ENCODE measurements around the gene BRD3.

The BRD3 gene

DNA sequence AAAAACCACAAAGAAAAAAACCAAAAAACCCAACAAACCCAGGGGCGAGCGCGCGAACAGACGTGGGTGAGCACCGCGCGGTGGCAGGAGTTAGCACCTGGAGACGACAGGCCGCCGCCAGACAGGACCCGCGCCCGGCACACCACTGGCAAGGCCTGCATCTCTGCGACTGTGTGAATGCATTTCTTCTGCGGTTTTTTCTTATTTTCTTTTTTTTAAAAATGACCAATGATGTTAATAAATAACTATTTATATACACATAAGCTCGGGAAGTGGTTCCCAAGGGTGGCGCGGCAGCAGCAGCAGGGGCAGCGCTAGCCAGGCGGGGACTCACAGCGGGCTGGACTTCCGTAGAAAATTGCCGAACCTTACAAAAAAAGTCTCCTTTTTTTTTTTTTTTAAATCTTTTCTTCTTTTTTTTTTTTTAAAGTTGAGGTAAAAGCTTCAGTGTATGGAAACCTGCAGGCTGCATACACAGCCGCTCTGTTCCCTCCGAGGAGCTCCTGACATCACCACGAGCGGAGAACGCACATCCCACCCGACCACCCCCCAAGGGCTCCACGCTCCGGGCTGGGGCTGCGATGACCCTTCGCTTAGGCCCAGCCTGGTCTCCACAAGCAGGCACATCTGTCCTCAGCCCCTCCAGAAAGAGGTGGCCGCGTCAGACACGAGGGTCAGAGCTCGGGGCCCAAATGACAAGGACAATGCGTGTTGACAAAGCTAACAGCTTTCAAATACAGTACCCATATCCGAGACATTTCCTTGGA, 35.2 kb downstream of the BRD3 start:
- no peak for DNase-seq (ENCODE audit: low read depth, low spot score)
- H3K4me3 ChIP-seq (ENCODE audit: low read depth, low read length) = no peak overlapping the region
- TF ChIP-seq, protein P1, sequence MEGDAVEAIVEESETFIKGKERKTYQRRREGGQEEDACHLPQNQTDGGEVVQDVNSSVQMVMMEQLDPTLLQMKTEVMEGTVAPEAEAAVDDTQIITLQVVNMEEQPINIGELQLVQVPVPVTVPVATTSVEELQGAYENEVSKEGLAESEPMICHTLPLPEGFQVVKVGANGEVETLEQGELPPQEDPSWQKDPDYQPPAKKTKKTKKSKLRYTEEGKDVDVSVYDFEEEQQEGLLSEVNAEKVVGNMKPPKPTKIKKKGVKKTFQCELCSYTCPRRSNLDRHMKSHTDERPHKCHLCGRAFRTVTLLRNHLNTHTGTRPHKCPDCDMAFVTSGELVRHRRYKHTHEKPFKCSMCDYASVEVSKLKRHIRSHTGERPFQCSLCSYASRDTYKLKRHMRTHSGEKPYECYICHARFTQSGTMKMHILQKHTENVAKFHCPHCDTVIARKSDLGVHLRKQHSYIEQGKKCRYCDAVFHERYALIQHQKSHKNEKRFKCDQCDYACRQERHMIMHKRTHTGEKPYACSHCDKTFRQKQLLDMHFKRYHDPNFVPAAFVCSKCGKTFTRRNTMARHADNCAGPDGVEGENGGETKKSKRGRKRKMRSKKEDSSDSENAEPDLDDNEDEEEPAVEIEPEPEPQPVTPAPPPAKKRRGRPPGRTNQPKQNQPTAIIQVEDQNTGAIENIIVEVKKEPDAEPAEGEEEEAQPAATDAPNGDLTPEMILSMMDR (IDR thresholded peaks at IDR 0.05; ENCODE audit: low read depth, low read length) = no peak
- in situ Hi-C loops (cut with HindIII; ENCODE audit: low sequenced_read_pairs) = no loop called here

DNA sequence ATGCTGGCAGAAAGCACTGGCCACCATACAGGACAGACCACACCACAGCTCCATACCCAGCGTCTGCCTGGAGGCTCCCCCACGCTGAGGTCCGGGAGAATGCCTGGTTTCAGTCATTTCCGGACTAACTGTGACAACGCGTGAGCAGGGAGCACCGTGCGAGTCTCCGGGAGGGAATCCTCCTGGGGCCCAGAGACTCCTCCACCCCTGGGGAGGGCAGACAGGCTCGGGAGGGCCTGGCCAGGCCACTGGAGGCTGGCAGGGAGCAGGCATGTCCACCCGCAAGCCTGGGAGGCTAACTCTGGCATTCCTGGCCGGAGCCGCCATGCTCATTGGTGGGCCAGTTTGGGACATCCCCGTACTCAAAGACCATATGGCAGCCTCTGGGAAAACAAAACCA, 36.0 kb downstream of the BRD3 start:
- in situ Hi-C loops (cut with HindIII; ENCODE audit: low sequenced_read_pairs) = no loop called here

DNA sequence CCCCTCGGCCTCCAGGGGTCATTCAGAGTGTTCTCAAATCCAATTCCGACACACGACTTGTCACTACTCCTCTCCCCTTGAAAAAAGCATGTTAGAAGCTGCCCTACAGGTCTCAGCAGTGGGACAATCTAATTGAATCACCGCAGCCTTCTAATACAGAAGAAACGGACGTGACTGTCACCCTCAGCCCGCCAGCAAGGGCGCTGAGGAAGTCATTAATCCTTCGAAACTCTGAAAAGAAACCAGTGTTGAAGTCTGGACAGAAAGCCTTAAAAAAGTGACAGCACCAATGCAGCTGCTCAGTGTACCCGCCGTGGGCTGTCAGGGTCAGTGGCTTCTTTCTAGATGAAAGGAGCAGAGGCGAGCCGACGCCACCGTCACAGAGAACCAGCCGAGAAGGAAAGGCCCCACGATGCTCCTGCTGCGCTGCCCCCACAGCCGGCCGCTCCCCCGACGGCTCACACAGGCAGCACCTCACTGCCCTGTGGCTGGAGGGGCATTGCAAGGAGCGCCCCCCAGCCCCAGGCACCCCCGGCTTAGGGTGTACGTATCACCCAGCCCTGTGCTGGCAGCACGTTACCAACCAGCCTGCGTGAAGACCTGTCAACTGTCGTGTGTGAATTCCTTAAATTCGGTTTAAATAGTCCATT, 36.9 kb downstream of the BRD3 start:
- in situ Hi-C loops (cut with HindIII; ENCODE audit: low sequenced_read_pairs) = no loop called here
- TF ChIP-seq, protein P1 (IDR thresholded peaks at IDR 0.05; ENCODE audit: low read depth, low read length) = no peak
- DNase-seq (ENCODE audit: low read depth, low spot score) = no peak
- no peak overlapping the region for H3K4me3 ChIP-seq (ENCODE audit: low read depth, low read length)

More for the DNA sequence above, 36.0 kb downstream of the BRD3 start:
- TF ChIP-seq, protein P1 (IDR thresholded peaks at IDR 0.05; ENCODE audit: low read depth, low read length) = no peak
- H3K4me3 ChIP-seq (ENCODE audit: low read depth, low read length) = no peak overlapping the region
- no peak for DNase-seq (ENCODE audit: low read depth, low spot score)

DNA sequence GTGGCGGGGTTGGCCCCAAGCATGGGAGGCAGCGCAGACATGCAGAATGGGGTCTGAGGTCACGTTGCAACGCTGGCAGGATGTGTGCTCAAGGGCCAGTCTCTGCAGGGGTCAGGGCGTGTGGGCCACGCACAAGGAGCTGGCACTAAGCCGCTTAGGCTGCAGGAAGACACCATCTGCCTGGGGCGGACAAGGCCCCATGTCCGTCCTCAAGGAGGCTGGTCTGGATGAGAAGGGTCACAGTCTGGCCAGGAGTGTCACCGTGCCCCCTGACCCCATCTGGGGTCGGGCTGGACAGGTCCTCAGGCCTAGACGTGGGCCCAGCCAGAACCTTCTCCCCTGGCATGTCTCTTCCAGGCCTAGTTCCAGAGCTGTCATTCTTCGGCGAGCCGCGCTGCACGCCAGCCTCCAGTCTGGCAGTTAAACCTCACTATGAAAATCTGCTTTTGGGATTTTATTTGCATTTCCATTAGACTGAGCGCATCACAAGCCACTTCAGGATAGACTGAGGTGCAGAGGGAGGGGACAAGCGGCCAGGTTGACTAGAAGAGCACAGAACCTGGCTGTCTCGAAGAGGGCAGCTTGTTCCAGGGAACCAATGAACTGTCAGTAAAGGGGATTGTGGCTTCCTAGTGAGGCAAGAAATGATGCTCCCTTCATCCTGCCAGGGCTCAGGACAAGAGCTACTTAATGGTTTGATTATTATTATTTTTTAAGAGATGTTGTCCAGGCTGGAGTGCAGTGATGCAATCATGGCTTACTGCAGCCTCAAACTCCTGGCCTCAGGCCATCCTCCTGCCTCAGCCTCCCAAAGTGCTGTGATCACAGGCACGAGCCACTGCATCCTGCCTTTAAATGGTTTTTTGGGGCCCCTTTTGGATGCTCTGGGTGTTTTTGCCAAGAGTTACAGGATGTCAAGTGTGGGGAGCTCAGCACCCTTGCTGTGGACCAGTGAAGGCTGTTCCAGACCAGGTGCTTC, 38.3 kb downstream of the BRD3 start:
- DNase-seq (ENCODE audit: low read depth, low spot score) = no peak
- TF ChIP-seq, protein P1 (IDR thresholded peaks at IDR 0.05; ENCODE audit: low read depth, low read length) = no peak
- H3K4me3 ChIP-seq (ENCODE audit: low read depth, low read length) = no peak overlapping the region
- in situ Hi-C loops (cut with HindIII; ENCODE audit: low sequenced_read_pairs) = no loop called here

DNA sequence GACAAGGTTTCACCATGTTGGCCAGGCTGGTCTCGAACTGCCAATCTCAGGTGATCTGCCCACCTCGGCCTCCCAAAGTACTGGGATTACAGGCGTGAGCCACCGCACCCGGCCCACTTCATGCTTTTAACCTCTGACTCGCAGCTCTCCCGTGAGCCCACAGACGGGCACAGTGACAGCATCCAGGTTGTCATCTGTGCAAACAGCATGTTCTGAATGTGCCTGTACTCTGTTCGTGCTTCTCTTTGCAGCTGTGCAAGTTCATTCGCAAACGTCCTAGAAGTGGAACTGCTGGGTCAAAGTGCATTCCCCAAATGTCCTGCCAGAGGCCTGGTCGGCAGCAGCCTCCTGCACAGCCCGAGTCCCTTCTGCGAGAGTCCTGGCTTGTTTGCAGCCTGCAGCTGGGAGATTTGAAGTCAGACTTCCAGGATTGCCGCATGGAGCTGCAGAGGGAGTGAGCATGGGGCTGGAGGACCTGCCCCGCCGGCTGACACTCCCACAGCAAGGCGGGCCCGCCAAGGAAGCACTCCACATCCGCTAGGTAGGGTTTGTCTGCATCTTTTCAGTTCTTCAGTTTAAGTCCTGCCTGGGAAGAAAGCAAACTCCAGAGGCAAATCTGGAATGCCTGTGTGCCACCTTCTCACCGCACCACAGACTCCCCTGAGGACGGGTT, 39.1 kb downstream of the BRD3 start:
- in situ Hi-C loops (cut with HindIII; ENCODE audit: low sequenced_read_pairs) = no loop called here
- TF ChIP-seq, protein P1 (IDR thresholded peaks at IDR 0.05; ENCODE audit: low read depth, low read length) = no peak
- H3K4me3 ChIP-seq (ENCODE audit: low read depth, low read length) = no peak overlapping the region
- no peak for DNase-seq (ENCODE audit: low read depth, low spot score)

DNA sequence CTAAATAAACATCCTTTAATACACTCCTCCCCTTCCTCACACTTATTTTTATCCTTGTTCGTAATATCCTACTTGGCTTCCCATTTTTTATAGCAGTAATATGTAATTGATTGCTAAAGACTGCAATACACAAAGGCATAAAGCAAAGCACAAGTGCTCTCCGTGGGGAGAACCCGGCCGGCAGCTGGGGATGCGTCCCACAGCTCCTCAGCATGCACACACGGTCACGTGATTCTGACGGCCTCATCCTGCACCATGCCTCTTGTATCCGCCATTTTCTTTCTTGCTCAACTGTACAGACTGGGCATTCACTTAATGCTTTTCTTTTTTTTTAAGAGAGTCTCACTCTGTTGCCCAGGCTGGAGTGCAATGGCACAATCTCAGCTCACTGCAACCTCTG, 39.8 kb downstream of the BRD3 start:
- in situ Hi-C loops (cut with HindIII; ENCODE audit: low sequenced_read_pairs) = no loop called here
- DNase-seq (ENCODE audit: low read depth, low spot score) = no peak
- TF ChIP-seq, protein P1 (IDR thresholded peaks at IDR 0.05; ENCODE audit: low read depth, low read length) = no peak
- no peak overlapping the region for H3K4me3 ChIP-seq (ENCODE audit: low read depth, low read length)
